ENCODE results near the gene SYTL5.

GRCh38 chrX:38086451-38087215, 80.3 kb downstream of the SYTL5 start:
- no peak for TF ChIP-seq JUNB (IDR thresholded peaks at IDR 0.05)
- no peak for TF ChIP-seq EP300 (IDR thresholded peaks at IDR 0.05)
- no peak for TF ChIP-seq HOXA7 (CRISPR knock-in tag; IDR thresholded peaks at IDR 0.05)

All from A549 (cell line).